Measurements from ENCODE around the gene BDKRB2.

Gene BDKRB2

DNA sequence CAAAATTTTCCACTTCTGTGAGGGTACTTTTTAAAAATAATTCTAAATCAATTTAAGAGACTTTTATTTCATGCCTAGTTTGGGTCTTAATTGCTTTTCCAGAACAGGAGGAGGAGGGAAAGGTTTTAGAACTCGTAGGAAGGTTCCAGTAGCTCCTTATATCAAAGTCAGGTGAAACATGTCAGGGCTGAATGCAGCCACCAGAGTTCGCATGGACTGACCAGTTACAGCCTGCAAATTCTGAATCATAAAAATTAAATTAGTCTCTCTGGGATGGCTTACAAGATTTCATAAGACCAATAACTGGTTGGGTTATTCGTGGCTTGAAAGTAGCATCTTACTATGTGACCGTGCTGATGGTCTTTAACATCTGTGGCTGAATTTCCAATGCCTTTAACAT, 51.8 kb downstream of the BDKRB2 start:
- no peak for DNase-seq

- DNase-seq = no peak
Observed at GRCh38 chr14:96257056-96257455, 52.4 kb downstream of the BDKRB2 start.

- DNase-seq = no peak
Observed at GRCh38 chr14:96257900-96258299, 53.3 kb downstream of the BDKRB2 start.

GRCh38 chr14:96260341-96260821, 55.7 kb downstream of the BDKRB2 start:
- no peak for DNase-seq

DNA sequence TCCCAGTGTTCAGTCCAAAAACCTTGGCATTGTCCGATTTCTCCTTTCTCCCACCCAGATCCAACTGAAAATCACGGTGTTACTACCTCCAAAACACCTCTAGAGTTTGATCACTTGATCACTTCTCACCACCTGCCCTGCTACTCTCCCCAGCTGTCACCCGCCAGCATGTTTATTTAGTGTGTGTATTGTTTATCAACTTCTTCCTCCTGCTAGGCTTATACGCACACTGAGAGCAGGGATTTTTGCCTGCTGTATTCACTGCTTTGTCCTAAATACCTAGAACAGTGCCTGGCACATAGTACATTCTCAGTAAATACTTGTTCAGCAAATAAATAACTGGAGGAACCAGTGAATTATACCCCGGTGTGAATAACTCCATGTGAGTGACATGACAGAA, 56.4 kb downstream of the BDKRB2 start:
- DNase-seq = no peak

DNA sequence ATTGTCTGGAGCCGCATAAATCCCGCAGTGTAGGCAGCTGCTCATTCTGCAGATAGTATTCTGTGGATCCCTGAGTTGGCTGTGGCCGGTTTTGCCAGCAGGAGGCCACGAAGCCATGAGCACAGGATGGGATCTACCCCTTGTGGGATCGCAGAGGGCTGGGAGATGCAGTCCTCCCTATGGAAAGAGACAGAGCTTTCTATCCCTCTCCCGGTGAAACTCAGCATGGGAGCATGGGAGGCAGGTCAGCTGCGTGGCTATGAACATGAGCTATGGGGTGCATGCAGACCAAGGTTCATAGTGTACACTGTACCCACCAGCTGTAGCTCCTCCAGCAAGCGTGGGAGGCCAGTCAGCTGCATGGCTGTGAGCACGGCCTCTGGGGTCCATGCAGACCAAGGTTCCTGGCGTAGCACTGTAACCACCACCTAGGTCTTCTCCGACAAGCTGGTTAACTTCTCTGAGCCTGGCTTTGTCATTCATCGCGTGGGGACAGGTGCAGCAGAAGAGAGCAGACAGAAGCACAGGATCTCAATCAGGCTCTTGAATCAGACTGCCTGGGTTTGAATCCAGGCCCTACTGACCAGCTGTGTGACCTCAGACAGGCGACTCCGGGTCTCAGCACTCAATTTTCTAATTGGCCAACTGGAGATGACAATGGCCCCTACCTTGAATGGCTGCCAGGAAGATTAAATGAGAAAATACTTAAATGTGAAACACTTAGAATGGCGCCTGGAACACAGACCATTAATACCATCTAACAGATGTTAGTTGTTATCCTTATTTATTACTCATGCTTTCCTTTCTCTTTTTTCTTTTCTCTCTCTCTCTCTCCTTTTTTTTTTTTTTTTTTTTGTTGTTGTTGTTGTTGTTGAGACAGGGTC, 57.4 kb downstream of the BDKRB2 start:
- DNase-seq = no peak

- no peak for DNase-seq
Observed at GRCh38 chr14:96263347-96264199, 58.9 kb downstream of the BDKRB2 start.

DNA sequence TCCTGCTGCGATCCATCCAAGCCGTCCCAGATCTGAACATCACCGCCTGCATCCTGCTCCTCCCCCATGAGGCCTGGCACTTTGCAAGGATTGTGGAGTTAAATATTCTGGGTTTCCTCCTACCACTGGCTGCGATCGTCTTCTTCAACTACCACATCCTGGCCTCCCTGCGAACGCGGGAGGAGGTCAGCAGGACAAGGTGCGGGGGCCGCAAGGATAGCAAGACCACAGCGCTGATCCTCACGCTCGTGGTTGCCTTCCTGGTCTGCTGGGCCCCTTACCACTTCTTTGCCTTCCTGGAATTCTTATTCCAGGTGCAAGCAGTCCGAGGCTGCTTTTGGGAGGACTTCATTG, 59.5 kb downstream of the BDKRB2 start:
- no peak for DNase-seq

DNA sequence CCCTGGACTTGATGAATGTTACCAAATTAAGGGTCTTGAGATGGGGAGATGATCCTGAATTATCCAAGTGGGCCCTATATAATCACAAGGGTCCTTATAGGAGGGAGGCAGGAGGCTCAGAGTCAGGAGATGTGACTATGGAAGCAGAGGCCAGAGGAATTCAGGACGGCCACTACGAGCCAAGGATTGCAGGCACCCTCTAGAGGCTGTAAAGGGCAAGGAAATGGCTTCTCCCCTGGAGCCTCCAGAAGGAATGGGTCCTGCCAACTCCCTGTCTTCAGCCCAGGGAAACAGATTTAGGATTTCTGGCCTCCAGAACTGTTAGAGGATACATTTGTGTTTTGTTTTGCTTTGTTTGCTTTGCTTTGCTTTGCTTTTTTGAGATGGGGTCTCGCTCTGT, 60.2 kb downstream of the BDKRB2 start:
- no peak for DNase-seq

- no peak for DNase-seq
Observed at GRCh38 chr14:96265383-96266095, 60.9 kb downstream of the BDKRB2 start.

GRCh38 chr14:96267336-96267735, 62.7 kb downstream of the BDKRB2 start:
- DNase-seq = no peak

GRCh38 chr14:96267916-96268315, 63.3 kb downstream of the BDKRB2 start:
- DNase-seq = no peak

- no peak for DNase-seq
Observed at GRCh38 chr14:96268431-96269358, 64.1 kb downstream of the BDKRB2 start.

GRCh38 chr14:96269359-96269710, 64.7 kb downstream of the BDKRB2 start:
- DNase-seq = no peak

DNA sequence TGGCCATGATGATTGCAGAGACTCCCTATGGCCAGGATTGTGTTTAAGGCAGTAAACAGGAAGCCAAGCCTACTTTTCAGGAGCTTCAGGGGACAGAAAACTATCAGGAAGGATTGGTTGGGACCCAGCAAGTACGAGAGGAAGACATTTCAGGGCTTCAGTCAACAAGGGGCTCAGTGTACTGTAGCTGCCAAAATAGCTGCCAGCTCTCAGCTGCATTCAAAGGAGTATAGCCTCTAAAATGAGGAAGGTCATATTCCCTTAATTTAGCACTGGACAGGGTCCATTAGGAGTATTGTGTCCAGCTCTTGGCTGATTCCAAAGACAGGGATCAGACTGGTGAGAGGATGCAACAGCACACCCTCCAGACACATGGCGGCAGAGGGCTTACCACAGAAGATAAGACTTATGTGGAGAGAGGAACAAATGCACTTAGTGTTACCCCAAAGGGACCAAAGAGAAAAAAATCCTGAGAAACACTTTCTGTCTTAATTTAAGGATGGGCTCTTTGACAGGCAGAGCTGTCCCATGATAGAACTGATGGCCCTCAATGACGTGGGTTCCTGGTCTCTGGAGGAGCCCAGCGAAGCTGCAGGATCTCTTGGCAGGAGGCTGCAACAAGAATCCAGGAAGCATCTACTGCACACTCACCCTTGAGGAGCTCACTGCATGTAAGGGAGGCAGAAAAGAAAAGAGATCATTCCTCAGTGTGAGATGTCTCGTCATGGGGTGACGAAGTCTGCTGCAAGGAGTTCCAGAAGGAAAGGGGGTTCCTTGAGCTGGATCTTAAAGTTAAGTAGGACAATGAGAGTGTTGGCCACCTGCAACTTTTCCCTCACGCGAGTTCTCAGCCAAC, 66.2 kb downstream of the BDKRB2 start:
- no peak for DNase-seq

- no peak for DNase-seq
Observed at GRCh38 chr14:96271421-96271762, 66.8 kb downstream of the BDKRB2 start.

DNA sequence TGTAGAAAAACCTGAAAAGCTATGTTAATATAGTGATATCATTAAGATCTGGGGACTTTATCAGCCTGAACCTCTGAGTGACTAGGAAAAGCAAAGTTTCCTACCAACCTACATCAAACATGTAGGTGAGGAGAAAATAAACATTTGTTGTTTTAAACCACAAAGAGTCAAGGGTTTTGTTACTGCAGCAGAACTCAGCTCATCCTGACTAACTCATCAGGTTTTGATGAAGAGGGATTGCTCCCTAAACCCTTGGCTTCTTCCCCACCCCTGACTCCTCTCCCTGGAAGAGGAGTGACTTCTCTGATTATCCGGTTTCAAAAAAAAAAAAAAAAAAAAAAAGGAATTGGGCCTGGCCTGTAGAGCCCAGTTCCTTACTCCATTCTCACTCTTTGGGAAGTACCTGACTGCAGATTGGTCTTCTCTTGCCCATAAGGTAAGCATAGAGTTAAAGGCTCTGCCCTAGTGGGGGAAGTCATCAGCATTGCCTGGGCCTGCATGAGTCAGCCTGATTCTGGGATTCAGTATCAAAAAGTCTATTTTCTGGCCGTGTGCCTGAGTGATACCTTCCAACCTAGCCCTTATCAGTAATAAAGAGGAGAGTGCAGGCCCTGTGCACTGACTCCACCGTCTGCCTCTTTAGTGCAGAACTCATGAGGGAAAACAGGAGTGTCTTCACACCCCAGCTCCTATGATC, 68.3 kb downstream of the BDKRB2 start:
- no peak for DNase-seq

- DNase-seq = no peak
Observed at GRCh38 chr14:96273629-96274028, 69.0 kb downstream of the BDKRB2 start.

DNA sequence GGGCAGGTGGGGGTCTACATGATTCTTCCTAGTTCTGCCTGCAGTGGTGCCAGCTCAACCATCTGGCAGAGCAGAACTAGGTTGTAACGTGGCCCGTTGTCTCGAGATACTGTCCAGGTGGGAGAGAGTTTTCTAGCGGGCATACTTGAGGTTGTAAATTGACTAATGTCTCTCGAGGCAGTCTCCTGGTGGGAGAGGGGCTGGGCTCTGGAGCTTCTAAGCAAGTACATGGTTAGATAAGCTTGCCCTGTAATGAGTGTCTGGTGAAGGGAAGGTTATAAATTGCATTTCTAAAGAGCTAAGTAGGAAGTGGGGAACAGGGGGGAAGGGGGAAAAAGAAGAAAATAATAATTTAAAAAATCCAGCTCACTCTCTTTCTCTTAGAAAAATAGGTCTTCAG, 69.5 kb downstream of the BDKRB2 start:
- DNase-seq = no peak

DNA sequence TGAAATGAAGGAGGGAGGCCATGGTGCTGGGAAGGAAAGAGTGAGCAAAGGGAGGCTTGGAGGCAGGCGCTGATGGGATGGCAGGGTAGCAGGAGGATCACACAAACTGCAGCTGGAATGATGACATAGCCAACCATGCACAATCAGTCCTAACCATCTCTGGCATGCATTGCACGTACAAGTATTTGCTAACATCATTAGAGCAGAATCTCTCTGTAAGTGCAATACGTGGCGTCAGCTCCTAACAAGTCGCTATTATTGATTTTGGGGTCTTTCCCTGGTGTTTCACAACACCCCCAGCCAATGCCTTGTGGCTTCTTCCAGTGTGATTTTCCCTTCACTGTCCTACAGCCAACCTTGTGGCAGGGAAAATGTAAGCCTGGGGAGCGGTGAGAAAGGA, 69.9 kb downstream of the BDKRB2 start:
- no peak for DNase-seq
